ENCODE data around the gene AKAP13.

AKAP13 gene

DNA sequence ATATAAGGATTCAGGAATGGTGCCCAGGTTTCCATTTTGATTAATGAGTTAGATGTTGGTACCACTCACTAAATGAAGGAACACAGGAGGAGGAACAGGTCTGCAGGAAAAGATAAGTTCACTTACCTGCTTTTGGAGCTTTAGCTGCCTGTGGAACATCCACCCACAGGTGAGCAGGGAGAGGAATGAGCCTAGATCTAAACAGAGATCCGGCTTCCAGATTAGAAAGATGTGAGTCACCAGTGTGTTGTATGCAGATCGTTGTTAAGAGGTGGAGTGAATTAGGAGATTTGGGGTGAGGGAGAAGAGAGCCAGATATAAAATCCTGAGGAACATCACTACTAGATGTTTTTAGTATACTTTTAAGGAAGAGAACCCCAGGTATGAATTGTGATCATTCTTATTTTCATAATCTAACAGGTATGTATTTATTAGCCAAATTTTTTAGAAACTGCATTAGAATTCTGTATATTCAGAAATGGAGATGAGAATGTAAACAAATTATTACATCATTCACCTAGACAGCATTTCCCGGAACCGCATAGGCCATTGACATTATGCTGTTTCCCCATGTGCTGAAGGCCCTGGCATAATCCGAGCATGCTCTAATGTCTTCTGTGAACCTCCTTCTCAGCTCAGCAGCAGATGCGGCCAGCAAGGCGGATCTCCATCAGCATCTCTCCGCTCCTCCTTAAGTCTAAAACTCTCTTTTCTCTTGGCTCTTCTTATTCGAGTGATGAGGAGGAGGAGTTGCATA, 296.1 kb downstream of the AKAP13 start:
- no peak for DNase-seq

DNA sequence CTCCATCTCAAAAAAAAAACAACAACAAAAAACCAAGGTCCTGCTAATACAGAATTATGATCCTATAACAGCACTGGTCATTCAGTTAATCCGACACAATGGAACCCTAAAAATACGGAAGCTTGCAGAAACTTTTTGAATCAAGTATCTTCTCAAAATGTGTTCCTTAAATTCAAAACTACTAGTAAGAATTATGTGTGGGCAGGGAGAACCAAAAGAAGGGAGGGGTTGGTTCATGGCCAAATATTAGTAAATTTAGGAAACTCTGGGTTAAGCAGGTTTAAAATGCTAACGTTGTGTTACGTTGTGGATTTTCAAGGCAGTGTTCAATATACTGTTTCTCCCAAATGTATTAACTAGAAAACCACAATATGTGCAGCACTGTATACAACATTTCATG, 298.8 kb downstream of the AKAP13 start:
- peak; percentile 41 to 54 for DNase-seq

DNA sequence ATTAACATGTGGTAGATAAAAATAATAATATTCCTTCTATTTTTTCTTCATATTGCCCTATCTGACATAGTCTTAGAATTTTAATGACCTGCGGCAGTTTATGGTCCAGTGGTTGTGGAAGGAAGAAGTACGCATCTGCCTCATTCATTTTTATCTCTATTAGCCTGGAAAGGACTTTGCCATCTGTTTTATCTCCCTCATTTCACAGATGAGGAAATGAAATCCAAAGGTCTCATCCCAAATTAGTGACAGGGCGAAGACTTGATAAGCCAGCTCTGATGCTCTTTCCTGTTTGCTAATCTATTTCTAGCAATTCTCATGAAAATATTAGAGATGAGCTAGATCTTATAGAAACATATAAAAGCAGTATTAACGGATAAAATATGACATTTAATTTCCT, 301.0 kb downstream of the AKAP13 start:
- DNase-seq, result no peak

DNA sequence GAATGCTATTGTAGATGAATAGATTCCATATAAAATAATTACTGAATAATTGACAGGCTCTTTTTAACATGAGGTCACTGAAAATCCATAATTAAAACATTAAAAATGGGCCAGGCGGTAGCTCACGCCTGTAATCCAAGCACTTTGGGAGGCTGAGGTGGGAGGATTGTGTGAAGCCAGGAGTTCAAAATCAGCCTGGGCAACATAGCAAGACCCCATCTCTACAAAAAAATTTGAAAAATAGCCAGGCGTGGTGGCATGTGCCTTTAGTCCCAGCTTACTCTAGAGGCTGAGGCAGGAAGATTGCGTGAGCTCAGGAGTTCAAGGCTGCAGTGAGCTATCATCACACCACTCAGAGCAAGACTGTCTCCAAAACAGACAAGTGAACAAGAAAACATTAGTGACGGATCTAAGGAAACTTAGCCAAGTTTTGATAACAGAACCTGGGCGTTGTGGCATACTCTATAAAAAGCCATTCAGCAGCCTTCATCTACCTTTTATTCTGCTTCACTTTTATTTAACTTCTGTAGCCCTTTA, 303.8 kb downstream of the AKAP13 start:
- no peak for DNase-seq

DNA sequence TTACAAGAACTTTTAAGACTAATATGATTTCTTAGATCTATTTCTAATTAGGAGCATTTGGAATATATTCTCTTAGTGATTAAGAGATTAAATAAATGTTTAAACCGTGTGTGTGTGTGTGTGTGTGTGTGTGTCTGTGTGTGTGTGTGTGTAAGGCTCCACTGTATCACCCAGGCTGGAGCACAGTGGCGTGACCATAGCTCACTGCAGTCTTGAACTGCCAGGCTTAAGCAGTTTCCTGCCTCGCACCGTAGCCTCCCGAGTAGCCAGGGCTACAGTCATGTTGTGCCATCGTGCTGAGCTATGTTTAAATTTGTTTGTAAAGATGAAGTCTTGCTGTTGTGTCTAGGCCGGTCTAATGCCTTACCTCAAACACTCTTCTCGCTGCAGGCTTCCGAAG, 305.0 kb downstream of the AKAP13 start:
- DNase-seq, result no peak

DNA sequence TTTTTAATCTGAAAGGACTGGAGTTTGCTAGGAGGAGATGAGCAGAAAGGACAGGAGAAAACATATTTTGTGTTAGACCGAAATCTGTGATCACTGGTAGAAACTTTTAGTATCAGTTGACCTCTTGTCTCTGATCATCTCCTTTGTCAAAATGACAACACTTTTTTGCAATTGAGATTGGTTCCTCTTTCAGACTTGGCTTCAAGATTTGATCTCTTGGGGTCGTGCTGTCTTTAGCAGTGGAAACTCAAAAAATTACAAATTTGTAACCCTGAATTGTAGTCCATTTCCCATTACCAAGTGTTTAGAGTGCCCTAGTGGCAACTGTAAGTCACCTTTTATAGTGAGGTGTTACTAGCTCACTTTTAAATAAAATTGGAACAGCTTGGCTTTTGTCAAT, 306.9 kb downstream of the AKAP13 start:
- no peak for DNase-seq

DNA sequence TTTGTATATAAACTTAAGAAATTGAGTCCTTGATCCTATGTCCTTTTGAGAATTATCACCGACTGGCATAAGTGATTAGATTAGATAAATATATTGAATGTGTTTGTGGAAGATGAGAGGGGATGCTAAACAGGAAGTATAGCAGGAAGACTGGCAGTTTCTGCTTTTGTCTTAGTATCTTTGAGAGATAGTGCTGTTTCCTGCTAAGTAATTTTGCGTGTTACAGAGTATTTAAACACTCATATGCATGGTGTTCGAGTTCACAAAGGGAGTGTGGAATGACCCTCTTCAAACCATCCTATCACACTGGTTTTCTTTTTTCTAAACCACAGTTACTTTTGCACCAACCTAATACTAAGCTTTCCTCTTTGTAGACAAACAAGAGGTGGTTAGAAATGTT, 308.3 kb downstream of the AKAP13 start:
- peak in 1 of 2 donors; percentile 18 for DNase-seq

DNA sequence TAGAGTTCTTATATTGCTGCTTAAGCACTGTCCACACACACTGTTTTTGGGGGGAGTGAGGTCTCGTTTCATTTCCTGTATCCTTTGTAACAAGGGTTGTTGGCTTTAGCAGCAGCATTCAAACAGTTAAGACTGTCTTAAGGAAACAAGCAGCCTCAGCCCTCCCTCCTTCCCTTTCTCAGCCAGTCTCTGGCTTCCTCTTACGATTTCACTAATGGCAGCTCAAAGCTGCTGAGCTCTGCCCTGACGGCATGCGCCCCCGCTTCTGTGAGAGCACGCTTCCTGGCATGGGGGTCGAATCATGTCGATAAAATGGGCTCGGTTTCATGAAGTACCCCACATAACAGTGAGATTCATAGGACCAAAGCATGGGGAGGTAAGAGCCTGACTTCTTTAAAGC, 309.3 kb downstream of the AKAP13 start:
- DNase-seq, result peak; percentile 88 to 93

DNA sequence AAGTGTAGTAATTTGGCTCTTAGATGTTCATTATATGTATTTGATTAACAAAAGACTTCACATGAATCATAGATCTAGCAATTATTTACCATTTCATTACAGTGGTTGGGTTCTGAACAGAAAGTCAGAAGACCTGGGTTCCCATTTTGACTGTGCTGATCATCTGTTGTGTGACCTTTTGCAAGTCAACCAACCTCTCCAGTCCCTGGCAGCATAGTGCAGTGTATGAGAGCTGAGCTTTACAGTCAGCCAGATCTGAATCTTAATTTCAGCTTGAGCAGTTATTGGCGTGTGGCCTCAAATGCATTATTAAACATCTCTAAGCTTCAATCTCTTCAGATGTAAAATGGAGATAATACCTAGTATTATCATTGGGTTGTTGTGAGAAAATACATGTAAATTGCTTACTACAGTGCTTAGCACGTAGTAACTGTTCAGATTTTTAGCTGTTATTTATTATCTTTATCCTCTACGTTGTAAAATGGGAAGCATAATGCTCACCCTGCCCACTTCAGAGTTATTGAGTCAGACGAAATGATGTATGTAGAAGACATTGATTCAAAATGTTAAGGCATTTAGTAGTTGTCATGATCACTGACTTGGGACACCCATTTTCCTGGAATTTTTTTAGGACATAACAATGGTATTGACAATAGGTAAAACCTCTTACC, 310.3 kb downstream of the AKAP13 start:
- DNase-seq, result peak; percentile 69 to 79

DNA sequence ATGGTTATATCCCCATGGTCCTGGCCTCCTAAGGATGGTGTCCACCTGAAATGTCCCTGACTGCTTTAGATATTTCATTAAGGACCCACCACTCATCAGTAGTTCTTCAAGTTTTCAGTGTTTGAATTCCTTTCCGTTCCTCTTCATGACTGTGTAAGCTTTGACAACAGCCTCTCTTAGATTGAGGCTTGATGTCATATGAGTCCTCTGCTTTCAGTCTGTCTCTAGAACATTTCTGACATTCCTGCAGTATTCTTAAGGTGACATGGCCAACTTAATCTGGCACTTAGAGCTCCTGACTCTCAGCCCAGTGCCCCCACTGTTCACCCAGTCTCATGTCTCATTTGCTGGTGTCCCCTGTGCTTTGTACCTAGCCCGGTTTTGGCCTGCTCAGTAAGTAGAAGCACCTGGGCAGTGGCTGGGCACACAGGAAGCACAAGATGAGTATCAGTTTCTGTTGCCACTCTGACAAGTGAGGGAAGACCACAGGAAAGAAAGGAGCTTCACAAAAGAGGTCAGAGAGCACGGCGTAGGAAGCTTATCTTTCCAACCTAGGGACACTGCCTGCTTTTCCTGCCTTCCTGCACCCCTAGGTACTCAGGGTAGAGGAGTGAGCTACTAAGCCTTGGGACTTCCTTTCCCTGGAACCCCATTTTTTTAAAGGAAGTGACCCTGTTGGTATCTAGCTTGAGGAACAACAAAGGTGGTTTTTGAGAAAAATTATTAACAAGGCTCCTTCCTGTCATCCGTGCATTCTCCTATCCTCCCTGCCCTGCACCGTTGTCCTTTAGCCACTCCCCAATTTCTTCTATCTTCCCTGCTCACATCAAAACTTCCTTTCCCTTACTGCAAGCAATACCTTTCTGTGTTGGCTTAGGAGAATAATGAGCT, 311.2 kb downstream of the AKAP13 start:
- DNase-seq, result no peak

DNA sequence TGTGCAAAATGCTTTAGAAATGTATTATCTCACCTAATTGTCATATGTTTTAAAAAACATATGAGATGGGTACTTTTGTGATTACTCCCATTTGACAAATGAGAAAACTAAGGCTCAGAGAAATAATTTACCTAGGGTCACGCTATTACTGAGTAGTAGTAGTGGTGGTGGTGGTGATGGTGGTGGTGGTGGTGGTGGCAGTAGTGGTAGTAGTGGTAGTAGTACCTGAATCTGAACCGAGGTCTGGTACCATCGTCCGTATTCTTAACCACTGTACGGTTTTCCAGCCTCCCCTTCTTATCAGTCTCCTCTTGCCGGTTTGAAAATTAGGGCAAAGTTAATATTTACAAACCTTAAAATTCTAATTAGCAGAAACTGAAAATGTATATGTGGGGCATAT, 311.9 kb downstream of the AKAP13 start:
- no peak for DNase-seq

DNA sequence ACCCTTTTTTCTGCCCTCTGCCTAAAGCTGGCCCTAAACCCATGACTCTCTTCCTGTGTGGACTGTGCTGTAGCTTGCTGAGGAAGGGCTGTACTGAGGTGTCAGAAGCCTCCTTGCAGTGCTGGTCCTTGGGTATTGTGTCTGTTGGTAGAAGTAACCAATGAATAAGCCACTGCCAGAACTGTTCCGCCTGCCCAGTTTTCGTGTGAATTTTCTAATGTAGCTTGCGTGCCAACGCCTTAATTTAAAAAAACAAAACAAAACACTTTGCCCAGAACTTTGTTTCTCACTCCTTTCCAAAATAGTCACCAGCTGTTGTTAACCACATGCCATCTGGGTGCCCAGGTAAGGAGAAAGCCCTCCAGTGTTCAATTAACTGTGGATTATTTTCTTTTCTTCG, 312.5 kb downstream of the AKAP13 start:
- peak in 1 of 2 donors; percentile 34 for DNase-seq

DNA sequence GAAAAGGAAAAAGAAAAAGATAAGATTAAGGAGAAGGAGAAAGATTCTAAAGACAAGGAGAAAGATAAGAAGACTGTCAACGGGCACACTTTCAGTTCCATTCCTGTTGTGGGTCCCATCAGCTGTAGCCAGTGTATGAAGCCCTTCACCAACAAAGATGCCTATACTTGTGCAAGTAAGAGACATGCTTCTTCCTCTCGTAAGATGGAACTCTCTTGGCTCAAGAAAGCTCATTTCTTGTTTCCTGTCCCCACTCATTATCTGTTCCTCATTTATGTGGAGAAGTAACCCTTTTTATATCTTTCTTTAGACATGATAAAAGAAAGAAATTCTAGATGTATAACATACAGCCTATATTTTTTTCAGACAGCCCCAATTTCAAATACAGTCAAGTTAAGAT, 312.9 kb downstream of the AKAP13 start:
- peak; percentile 64 to 76 for DNase-seq

DNA sequence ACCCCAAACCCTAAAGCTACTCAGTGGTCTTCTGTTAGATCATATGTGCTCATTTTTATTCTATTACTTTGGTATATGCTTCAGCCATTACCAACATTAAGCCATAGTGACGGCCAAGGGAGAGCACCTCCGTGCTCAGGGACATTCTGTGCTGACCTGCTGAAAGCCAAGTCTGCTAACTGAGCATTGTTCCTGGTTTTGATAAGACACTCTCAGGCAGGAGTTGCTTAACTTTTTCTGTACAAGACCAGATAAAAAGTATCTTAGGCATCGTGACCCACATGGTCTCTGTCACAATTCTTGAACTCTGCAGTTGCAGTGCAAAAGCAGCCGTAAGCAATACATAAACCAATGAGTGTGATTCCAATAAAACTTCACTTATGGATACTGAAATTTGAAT, 313.7 kb downstream of the AKAP13 start:
- DNase-seq, result peak; percentile 66 to 74

DNA sequence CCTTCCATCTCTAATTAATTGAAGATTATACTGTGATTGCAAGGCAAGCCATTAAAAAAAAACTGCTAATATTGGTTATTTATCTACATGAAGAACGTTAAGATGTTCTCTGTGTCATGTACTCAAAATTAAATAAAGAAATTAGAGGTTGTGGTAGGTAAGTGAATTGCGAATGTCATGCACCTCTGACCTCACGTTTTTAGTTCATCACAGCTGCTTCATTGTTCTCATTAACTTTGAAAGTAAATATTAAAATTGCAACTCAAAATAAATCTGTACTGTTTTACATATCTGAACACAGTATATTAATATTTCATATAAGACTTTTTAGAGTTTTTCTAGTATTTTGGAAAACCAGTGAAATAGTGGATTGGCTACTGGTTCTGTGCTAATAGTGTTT, 320.4 kb downstream of the AKAP13 start:
- DNase-seq, result no peak

DNA sequence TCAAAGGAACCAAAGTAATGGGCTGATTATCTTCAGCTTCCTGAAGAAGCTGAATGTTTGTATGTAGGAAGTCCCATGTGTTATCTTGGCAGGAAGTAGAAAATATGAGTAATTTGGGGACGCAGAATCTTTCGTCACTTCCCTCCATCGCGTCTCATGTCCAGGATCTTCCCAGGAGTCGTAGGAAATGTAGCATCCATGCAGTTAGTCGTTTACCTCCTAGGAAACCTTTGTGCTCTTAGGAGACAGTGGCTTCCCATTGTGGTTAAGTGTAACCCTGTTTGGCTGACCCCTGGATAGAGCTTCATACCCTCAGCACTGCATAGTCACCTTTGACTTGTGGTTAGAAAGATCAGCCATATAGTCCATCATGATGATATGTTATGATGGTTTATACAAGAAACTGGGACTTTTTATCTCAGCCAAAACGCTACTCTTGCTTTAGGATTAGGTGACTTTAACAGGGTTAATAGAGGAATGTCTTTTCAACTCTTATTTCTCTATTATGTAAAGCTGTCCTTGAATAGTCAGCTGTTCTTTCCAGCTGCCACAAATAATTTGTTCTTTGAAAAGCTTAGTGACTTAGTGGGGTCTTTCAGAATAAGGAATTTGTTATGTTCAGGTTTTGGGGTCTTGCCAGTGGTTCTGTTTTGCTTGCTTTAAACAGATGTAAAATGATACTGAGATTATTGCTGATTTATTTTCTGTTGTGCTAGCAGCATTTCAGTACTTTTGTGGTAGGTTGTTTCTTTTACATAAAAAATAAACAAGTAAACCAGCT, 322.1 kb downstream of the AKAP13 start:
- peak; percentile 68 to 75 for DNase-seq

DNA sequence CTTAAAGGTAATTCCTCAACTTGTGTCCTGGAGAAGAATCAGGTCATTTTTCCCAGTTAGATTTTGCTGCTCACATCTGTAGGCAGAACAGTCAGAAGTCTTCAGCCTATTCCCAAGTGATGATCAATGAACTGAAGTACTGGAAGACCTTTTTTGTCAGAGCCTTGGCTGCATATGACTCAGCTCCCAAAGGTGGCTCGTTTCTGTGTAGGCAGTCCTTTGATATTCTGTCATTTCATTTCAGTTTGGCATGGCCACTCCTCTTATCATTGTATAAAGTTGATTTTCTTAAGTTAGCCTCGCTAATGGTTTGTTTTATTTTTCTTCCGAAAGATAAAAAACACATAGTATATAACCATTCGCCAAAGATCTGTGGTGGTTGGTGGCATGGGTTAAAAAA, 323.7 kb downstream of the AKAP13 start:
- no peak for DNase-seq

DNA sequence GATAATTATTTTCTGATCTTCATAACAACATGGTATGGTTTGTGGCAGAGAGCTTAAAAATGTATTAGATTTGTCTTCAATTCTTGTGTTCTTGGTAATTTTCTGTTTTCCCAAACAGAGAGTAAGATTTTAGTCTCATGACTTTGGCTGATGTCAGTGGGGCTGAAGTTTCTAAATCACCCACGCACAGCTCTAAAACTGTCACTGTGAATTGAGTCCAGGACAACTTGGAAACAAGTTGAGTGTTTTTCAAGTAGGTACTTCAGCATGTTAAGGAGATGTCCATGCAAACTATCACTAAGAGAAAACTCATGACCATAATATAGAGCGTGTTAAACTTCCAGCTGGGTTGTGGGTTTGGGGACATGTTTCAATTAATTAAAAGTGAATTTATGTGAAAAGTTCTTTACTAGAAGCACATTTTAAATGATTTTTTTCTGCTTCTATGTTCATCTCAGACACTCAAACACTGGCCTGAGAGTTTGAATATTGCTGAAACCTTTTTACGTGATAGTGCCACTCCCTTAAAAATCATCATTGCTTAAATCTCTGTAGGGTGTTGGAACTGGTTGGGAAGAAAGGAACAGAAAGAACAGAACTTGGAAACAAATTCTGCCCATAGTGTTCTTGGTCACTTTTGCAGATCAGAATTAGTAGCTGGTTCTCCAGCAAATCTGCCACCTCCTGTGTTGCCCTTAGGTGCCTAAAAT, 324.5 kb downstream of the AKAP13 start:
- peak; percentile 65 to 77 for DNase-seq

DNA sequence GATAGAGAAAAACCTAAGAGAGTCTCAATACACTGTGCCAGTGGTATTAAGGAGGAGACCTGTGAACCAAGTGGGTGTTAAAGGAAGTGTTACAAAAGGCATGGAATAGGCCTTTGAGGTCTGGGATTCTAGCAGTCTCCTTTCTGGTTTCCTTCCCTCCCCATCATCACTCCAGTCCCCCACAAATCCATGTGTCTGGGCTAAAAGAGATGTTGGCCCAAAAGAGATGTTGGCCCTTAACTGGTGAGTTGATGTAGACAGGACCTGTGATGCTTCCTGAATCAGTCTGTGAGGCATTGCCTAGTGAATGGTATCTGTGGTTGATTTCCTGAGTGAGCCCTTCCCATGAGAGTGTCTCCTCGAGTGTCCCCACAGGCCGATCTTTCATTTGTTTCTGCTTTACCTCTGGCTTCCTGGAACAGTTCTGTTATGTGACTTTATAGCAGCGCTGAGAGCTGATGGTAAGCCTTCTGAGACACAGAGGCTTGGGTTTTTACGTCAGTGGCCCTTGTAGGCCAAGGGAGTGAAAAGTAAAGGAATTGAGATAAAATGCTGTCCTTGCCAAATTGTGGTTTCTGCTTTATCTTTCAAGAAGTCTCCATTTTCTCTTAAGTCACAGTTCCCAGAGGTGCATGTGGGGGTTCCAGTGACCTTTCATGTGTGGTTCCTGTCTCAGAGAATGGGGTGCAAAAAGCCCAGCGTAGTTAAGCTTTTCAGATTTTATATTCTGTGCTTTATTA, 326.5 kb downstream of the AKAP13 start:
- peak; percentile 26 to 38 for DNase-seq

DNA sequence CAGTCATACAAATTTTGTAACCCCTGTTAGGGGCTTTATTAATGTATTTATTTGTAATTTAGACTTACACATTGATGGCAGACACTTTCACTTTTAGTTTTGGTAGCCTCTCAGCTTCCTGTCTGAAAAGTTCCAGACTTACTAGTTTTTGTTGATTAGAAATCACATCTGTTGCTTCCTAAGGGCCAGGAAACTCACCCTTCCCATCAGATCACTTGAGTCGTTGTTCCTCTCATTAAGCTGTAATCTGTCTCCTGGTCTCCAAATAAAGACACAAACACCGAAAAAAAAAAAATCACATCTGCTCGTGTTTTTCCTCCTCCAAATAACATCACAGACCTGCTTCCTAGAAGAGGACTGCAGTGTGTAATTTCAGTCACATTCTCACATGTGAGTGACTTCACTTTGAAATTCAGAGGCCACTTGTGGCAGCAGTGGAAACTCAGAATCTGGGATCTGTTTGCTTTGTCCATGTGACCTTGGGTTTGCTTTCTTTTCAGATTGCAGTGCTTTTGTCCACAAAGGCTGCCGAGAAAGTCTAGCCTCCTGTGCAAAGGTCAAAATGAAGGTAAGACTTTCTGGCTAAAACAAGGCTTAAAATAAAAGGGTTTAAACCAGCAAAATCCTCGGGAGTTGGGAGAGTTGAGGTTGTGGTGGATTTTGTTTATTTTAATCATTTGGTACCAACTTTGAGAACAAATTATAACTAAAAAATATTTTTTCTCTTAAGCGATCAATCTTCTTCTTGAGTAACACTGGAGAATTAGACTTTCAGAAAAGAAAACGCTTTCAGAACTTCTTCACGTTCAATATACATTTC, 327.3 kb downstream of the AKAP13 start:
- DNase-seq, result peak; percentile 48 to 49
